HCEC 1CT (cell line): Measurements from ENCODE around the gene SYT17.
"Not testable (repeated sequence)": the region's sequence is repeated elsewhere in the genome, so short reads cannot be mapped to it uniquely, and the experiment has no call there.

Source experiments
- DNase-seq: peaks from one replicate; pipeline ENCODE4 v3.0.0-alpha.2; 2017

The SYT17 gene

GRCh38 chr16:19174478-19174877 is 6.4 kb downstream of the SYT17 start:
- no peak for DNase-seq

DNA sequence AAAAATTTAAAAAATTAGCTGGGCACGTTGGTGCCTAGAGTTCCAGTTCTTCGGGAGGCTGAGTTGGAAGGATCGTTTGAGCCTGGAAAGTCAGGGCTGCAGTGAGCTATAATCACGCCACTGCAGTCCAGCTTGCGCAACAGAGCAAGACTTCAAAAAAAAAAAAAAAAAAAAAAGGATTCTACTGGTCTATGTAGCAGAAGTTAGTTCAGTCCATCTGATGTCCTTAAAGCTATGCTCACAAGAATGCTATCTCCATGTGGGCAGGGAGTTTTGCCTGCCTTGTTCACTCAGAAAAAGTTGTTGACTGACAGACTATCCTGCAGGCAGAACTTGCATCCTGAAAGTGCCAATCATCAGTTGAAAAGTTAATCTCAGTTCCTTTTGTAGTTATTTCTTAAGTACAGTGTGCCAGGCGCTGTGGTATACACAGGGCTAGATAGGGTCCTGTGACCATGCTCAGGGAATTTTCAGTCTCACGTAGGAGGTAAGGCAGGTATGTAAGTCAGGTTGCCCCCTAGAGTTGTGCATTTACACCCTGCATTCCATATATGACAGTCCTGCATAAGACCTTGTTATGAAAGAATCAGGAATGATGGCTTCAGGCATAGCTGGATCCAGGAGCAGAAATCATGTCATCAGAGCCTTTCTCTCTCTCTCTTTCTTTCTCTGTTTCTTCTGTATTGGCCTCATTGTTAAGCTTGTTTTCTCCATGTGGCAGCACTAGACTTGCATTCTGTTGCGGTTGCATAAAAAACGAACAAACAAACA is 7.6 kb downstream of the SYT17 start:
- peak; percentile 26 for DNase-seq

GRCh38 chr16:19177111-19177739 is 9.2 kb downstream of the SYT17 start:
- DNase-seq: no peak

DNA sequence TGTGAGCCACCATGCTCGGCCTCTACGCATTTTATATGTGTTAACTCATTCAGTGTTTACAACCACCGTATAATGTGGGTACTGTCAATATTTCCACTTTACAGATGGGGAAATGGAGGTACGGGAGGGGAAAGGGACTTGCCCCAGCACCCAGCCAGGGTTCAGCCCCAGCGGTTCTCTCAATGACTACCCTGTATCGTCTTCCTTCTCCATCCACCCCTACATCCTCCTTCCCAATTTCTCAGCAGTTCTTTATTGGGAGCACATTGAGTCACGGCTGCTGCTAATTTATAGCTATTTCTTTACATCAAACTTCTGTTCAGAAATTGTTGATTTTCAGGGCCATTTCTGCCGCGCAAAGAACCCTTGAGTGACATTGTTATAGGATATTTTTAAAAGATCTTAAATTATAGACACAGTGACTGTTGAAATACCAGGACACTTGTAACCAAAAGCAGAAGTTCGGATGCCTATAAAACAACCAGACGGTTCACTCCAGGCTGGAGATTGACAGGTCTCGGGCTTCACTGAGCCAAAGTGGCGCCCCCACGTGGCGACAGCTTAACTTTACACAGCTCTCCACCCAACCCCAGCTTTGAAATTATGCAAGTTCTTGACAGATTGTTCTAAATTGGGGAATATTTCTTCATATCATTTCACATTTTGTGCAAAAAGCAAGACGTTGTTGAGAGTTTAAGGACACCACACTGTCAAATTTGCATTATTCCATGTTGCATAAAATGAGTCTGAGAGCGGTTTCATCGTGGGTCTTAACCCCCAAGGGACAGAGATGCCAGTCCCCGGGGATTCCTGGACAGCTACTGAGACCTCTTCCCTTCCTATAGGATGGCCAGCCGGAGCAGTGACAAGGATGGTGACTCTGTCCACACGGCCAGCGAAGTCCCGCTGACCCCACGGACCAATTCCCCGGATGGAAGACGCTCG is 11.8 kb downstream of the SYT17 start:
- peak; percentile 27 for DNase-seq

GRCh38 chr16:19180741-19181140 is 12.7 kb downstream of the SYT17 start:
- DNase-seq: no peak

DNA sequence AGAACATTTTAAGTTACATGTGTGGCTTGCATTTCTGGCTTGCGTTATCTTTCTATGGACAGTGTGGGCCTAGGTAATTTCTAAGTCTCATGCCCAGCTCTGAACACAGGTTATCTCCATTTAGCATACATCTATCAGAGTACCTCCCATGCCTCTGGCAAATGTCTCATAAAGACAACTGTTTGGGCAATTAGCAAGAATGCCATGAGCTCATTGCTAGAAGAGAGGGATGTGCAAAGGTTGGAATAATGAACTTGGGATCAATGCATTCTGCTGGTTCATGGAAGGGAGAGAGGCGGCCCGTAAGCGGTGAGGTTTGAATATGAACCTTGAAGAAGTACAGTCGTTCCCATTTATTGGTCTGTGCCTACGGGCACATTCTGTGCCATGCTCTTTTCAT is 14.4 kb downstream of the SYT17 start:
- DNase-seq: no peak

- DNase-seq: no peak
These were observed 15.1 kb downstream of the SYT17 start for GRCh38 chr16:19183187-19183586.

DNA sequence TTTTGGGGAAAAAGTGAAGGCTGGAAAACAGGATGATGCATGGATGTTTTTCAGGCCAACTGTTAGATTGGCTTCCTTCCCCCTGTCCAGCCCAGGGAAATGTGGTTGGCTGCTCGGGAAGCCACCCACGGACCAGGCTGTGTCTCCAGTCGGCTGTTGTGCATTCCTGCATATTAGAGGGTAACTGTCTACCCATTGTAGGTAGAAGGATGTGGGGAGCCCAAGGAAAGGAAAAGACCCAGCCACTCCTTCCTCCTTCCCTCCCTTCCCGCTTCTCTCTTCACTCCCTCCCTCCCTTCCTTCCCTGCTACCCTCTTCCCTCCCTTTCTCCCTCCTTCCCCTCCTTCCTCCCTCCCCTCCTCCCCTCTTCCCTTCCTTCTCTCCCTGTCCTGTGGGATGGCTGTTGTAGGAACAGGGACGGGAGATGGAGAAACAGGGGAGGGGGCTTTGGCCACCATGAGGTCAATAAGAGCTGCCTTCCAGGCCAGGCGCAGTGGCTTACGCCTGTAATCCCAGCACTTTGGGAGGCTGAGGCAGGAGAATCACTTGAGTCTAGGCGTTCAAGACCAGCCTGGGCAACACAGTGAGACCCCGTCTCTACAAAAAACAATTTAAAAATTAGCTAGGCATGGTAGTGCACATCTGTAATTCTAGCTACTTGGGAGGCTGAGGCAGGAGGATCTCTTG is 16.9 kb downstream of the SYT17 start:
- DNase-seq: no peak

DNA sequence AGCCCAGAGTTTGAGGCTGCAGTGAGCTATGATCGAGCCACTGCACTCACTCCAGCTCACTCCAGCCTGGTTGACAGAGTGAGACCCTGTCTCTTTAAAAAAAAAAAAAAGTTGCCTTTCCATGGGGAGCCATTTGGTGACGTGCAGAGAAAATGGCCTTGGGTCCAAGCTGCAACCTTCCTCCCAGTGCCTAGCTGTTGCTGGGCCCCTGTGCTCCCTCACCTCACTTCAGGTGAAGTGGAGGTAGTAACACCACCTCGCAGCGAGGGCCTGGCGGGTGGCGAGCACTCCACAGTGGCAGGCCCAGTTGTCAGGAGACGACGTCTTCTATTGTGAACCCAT is 17.4 kb downstream of the SYT17 start:
- no peak for DNase-seq

DNA sequence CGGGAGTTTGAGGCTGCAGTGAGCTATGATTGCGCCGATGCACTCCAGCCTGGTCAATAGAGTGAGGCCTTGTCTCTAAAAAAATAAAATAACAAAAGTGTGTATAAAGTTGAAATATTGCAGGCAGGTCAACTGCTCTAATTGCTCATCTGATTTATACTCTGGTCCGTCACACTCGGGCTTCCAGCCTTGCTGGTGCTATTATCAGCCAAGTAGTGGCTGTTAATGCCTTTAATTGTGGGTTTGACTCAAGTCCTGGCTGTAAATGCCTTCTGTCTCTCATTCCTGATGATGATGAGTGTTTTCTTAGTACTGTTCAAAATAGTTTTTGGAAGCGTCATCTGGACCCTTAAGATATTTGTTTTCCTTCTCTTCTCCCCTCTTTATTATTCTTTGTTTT is 18.4 kb downstream of the SYT17 start:
- DNase-seq: no peak

DNA sequence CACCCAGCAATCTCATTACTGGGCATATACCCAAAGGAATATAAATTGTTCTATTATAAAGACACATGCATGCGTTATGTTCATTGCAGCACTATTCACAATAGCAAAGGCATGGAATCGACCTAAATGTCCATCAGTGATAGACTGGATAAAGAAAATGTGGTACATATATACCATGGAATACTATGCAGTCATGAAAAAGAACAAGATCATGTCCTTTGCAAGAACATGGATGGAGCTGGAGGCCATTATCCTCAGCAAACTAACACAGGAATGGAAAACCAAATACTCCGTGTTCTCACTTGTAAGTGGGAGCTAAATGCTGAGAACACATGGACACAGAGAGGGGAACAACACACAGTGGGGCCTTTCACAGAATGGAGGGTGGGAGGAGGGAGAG is 19.9 kb downstream of the SYT17 start:
- DNase-seq: not testable (repeated sequence)

DNA sequence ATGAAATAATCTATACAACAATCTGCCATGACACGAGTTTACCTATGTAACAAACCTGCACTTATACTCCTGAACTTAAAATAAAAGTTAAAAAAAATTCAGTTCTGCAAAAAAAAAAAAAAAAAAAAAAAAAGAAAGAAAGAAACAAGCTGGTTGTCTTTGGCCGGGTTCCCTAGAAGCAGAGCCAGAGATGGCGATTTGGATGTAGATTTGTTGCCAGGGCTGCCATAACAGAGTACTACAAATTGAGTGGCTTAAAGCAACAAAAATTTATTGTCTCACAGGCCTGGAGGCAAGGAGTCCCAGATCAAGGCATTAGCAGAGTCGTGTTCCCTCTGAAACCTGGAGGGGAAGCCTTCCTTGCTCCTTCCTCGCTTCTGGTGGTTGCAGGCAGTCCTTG is 20.4 kb downstream of the SYT17 start:
- no peak for DNase-seq

DNA sequence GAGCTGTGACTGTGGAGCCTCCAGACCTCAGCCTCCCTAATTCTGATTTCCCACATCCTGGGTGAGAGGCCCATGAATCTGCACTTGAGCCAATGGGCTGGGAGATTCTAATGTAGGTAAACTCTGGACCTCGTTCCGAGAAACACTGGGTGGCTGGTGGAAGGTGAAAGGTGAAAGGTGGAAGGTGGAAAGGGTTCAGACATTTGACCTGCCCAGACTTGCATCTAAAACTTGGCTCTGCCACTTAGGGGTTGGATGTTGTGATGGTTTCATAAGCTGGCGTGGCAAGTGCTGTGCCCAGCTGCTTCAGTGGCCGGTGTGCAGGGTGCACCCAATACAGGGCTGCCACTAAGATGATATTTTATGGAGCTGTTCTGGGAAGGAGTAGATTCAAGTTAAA is 24.8 kb downstream of the SYT17 start:
- no peak for DNase-seq

GRCh38 chr16:19196871-19197270 is 28.8 kb downstream of the SYT17 start:
- no peak for DNase-seq

GRCh38 chr16:19203374-19203966 is 35.4 kb downstream of the SYT17 start:
- DNase-seq: no peak

DNA sequence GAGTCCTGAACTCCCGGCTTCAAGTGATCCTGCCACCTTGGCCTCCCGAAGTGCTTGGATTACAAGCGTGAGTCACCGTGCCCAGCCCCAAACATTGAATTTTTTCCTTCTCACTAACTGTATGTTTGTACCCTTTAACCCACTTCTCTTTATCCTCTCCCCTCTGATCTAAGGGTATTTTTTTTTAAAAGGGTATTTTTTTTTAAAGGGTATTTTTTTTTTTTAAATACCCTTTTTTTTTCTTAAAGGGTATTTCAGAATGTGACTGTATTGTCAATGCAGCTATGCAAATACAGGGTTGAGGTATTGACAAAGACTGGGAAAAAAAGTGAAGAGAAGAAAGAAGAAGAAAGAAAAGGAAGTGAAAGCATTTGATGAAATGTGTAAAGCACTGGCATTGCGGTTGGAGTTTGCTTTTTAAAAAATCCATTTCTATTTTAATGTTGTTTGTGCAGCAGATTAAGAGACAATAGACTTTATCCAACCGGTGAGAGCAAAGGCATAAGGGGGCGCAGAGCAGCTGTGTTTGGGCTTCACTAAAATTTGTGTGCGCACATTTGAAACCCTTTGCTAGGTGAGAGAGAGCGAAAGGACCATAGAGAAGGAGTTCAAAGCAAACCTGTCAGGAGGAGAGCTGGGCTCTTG is 42.4 kb downstream of the SYT17 start:
- peak; percentile 57 for DNase-seq

DNA sequence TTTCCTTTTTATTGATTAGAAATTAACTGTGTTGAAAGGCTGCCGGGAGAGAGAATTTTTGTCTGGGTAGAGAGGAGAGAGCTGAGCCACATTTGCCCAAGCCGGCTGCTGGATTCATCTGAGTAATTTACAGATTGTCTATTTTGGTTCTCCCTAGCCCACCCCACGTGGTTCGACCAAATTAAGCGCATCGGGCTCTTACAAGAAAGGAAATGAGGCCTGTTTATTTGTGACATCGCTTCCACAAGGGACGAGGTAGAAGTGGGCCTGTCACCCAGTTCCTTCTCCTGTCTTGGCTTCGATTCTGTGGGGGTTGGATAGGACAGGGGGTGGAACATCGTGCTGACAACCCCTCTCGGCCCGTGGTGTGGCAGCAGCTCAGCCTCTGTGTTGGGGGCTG is 42.9 kb downstream of the SYT17 start:
- no peak for DNase-seq

GRCh38 chr16:19212059-19212458 is 44.0 kb downstream of the SYT17 start:
- DNase-seq: no peak

DNA sequence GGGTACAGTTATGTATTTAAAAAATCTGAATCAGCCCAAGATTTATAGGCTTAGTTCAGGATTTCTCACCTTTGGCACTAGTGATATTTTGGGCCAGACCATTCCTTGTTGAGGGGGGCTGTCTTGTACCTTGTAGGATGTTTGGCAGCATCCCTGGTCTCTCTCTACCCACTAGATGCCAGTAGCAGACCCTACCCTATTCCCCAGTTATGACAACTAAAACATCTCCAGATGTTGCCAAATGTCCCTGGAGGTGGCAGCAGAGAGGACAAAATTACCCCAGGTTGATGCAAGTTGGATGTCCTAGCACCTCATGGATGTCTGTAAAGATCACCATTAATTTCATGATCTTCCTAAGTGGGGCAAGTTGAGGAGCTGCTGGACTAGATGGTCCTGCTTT is 45.8 kb downstream of the SYT17 start:
- no peak for DNase-seq

GRCh38 chr16:19215705-19216104 is 47.7 kb downstream of the SYT17 start:
- DNase-seq: no peak

- no peak for DNase-seq
These were observed 50.5 kb downstream of the SYT17 start for GRCh38 chr16:19218581-19218980.

DNA sequence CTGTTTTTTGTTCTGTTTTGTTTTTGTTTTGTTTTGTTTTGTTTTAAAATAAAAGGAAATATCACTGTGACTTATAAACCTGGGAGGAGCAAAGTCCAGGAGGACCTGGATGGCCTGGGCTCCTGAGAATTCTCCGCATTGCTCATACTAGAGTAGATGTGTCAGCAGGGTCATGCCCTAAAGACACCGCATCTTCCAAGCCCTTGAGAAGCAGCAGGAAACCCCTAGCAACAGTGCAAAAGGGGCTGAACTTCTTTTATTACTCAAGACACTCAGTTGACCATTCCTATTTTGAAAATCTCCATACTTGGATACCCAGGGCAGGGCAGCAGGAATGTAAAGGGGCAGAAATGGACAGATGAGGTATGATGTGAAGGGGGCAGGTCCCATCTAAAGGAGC is 51.8 kb downstream of the SYT17 start:
- no peak for DNase-seq
